Measurements from ENCODE around the gene WDR59.
"Not testable (repeated sequence)": the region's sequence is repeated elsewhere in the genome, so short reads cannot be mapped to it uniquely, and the experiment has no call there.

WDR59 gene

GRCh38 chr16:74852500-74852875, 132.4 kb downstream of the WDR59 start:
- DNase-seq (ENCODE audit: low spot score), result no peak

- DNase-seq (ENCODE audit: low spot score), result no peak
Measured at GRCh38 chr16:74850027-74850426, 134.9 kb downstream of the WDR59 start.

- no peak for DNase-seq (ENCODE audit: low spot score)
Measured at GRCh38 chr16:74847202-74847601, 137.7 kb downstream of the WDR59 start.

- DNase-seq (ENCODE audit: low spot score), result no peak
Measured at GRCh38 chr16:74846714-74847113, 138.2 kb downstream of the WDR59 start.

GRCh38 chr16:74844041-74844980, 140.6 kb downstream of the WDR59 start:
- DNase-seq (ENCODE audit: low spot score), result peak; percentile 52

GRCh38 chr16:74843381-74844035, 141.4 kb downstream of the WDR59 start:
- DNase-seq (ENCODE audit: low spot score), result not testable (repeated sequence)

- DNase-seq (ENCODE audit: low spot score), result peak; percentile 12
Measured at GRCh38 chr16:74842413-74842812, 142.5 kb downstream of the WDR59 start.

- no peak for DNase-seq (ENCODE audit: low spot score)
Measured at GRCh38 chr16:74841904-74842303, 143.0 kb downstream of the WDR59 start.

GRCh38 chr16:74841469-74841868, 143.5 kb downstream of the WDR59 start:
- DNase-seq (ENCODE audit: low spot score), result no peak

GRCh38 chr16:74837056-74837455, 147.9 kb downstream of the WDR59 start:
- no peak for DNase-seq (ENCODE audit: low spot score)

- DNase-seq (ENCODE audit: low spot score), result no peak
Measured at GRCh38 chr16:74836111-74836671, 148.7 kb downstream of the WDR59 start.

GRCh38 chr16:74832228-74832627, 152.7 kb downstream of the WDR59 start:
- no peak for DNase-seq (ENCODE audit: low spot score)

- DNase-seq (ENCODE audit: low spot score), result no peak
Measured at GRCh38 chr16:74831467-74831866, 153.5 kb downstream of the WDR59 start.

- no peak for DNase-seq (ENCODE audit: low spot score)
Measured at GRCh38 chr16:74830648-74831047, 154.3 kb downstream of the WDR59 start.

GRCh38 chr16:74829637-74830036, 155.3 kb downstream of the WDR59 start:
- DNase-seq (ENCODE audit: low spot score), result no peak

GRCh38 chr16:74825941-74826340, 159.0 kb downstream of the WDR59 start:
- DNase-seq (ENCODE audit: low spot score), result no peak

- DNase-seq (ENCODE audit: low spot score), result no peak
Measured at GRCh38 chr16:74825016-74825415, 159.9 kb downstream of the WDR59 start.
